ENCODE measurements around the gene RHBDL1. TPM values are rescaled to one million over a fixed set of nuclear protein-coding genes. Genes with fewer than 3 reads are reported as not detected.

Gene RHBDL1
- total and polyA plus RNA-seq, 2 donors (not counting 3 experiments of a cell fraction or from before 2014, with no cell fraction given), result 1.1 to 1.8 TPM

GRCh38 chr16:629185-629832 is 46.2 kb upstream of the RHBDL1 start:
- no peak for DNase-seq (ENCODE audit: low read depth, low spot score)
- intact Hi-C loops (cut with micrococcal nuclease) (no loop called here), dilution Hi-C loops (cut with MboI; ENCODE audit: extremely low pct_ligation_motif_present, low sequenced_read_pairs) (no loop called here)
- Histone ChIP-seq H3K9ac (replicated peaks; ENCODE audit: extremely low read depth, insufficient read depth, low read length) (no peak overlapping the region), H3K9me3 (replicated peaks; ENCODE audit: control insufficient read depth, insufficient read depth, low read length) (no peaks in the 10 kb centered on the region), H3K27me3 (ENCODE audit: control insufficient read depth in 2 of 2, insufficient read depth in 2 of 2, low read length in 2 of 2) (no peaks in the 10 kb centered on the region), H3K27ac (ENCODE audit: insufficient read depth, low read depth, low read length) (no peak overlapping the region), H3K4me2 (ENCODE audit: insufficient read depth, low read length) (no peak overlapping the region), H4K20me1 (replicated peaks; ENCODE audit: control insufficient read depth, extremely low read depth, insufficient read depth, low read length) (no peaks in the 10 kb centered on the region), H3K36me3 (ENCODE audit: control insufficient read depth in 2 of 2, extremely low read depth in 1 of 2, insufficient read depth in 2 of 2, low read length in 2 of 2) (peaks cover 0 to 5% of the 10 kb centered on the region in 2 experiments), H3K79me2 (ENCODE audit: control insufficient read depth, insufficient read depth, low read length) (no peaks in the 10 kb centered on the region), H3K4me1 (ENCODE audit: control insufficient read depth, extremely low read depth, insufficient read depth, low read length) (peaks cover 3% of the 10 kb centered on the region), H2AFZ (ENCODE audit: low read depth, low read length) (no peak overlapping the region), H3K9me1 (replicated peaks; ENCODE audit: control insufficient read depth, extremely low read depth, insufficient read depth, low read length) (no peaks in the 10 kb centered on the region), H3K4me3 (replicated peaks in 1 of 3; ENCODE audit: insufficient read depth in 1 of 3, low read depth in 1 of 3, low read length in 3 of 3) (no peak overlapping the region)
- TF ChIP-seq FOS (IDR thresholded peaks at IDR 0.05; ENCODE audit: borderline replicate concordance, insufficient read depth, low read length) (no peak), GATA2 (IDR thresholded peaks at IDR 0.05; ENCODE audit: insufficient read depth, insufficient read length, low read depth, low read length) (no peak), POLR2AphosphoS5 (IDR thresholded peaks at IDR 0.05; ENCODE audit: insufficient read depth, low read depth, low read length) (no peak), JUN (IDR thresholded peaks at IDR 0.05; ENCODE audit: borderline replicate concordance, insufficient read depth, insufficient read length, low read depth) (no peak), MYC (IDR thresholded peaks at IDR 0.05; ENCODE audit: low read depth, low read length) (no peak), MAX (IDR thresholded peaks at IDR 0.05; ENCODE audit: insufficient read depth, insufficient read length) (no peak), POLR2A (IDR thresholded peaks at IDR 0.05; ENCODE audit: low read depth, low read length) (no peak), EZH2 (IDR thresholded peaks at IDR 0.05; ENCODE audit: borderline replicate concordance, low read depth, low read length, severe bottlenecking) (no peak), CTCF (IDR thresholded peaks at IDR 0.05; ENCODE audit: extremely low read depth in 1 of 2, insufficient read depth in 1 of 2, low read depth in 1 of 2, low read length in 2 of 2) (no peak)
- BruUV-seq (replicated peaks), result no TSS peak
- ChIA-PET POLR2A (no interaction called here), CTCF (no interaction called here)
- no peak for FAIRE-seq

All from endothelial cell of umbilical vein (primary cell).